ENCODE results near the gene DARS2.
A peak's percentile ranks its signal among the peaks of the same experiment; 100 is the strongest.
"Not testable (repeated sequence)": the region's sequence is repeated elsewhere in the genome, so short reads cannot be mapped to it uniquely, and the experiment has no call there.

The DARS2 gene

GRCh38 chr1:173824315-173825081 lies at the start of gene DARS2, which contains the start of gene CENPL:
Gene DARS2 (plus strand): TSS chr1:173824673. CDS start chr1:173825230, 557 bp downstream.
Gene CENPL (minus strand): TSS chr1:173824883. CDS start chr1:173811299, 13,584 bp downstream.
- DNase-seq, result peak; percentile 53 to 96 (median 92)

- DNase-seq, result no peak
These were observed 48.8 kb upstream of the DARS2 start for GRCh38 chr1:173775578-173776226.

- DNase-seq, result no peak
These were observed 44.5 kb upstream of the DARS2 start for GRCh38 chr1:173779936-173780335.

- no peak for DNase-seq
These were observed 39.5 kb upstream of the DARS2 start for GRCh38 chr1:173784997-173785396.

- no peak for DNase-seq
These were observed 34.6 kb upstream of the DARS2 start for GRCh38 chr1:173789841-173790240.

GRCh38 chr1:173798078-173798477 lies 26.4 kb upstream of the DARS2 start:
- no peak for DNase-seq

- not testable (repeated sequence) for DNase-seq
These were observed 24.5 kb upstream of the DARS2 start for GRCh38 chr1:173799995-173800394.

GRCh38 chr1:173802961-173803360 lies 21.5 kb upstream of the DARS2 start:
- DNase-seq, result no peak

GRCh38 chr1:173813654-173814053 lies 10.8 kb upstream of the DARS2 start:
- DNase-seq, result not testable (repeated sequence)

GRCh38 chr1:173818459-173818858 lies 6.0 kb upstream of the DARS2 start:
- DNase-seq, result no peak

- no peak for DNase-seq
These were observed 2.8 kb upstream of the DARS2 start for GRCh38 chr1:173821680-173822079.

GRCh38 chr1:173823781-173824314 lies 625 bp upstream of the DARS2 start:
- no peak for DNase-seq

GRCh38 chr1:173827611-173828010 lies 3.1 kb downstream of the DARS2 start:
- DNase-seq, result no peak

GRCh38 chr1:173832748-173833147 lies 8.3 kb downstream of the DARS2 start:
- DNase-seq, result no peak

GRCh38 chr1:173852105-173852504 lies 27.6 kb downstream of the DARS2 start:
- no peak for DNase-seq

- DNase-seq, result no peak
These were observed 28.6 kb downstream of the DARS2 start for GRCh38 chr1:173853074-173853473.

GRCh38 chr1:173856014-173856413 lies 31.5 kb downstream of the DARS2 start:
- DNase-seq, result no peak

- DNase-seq, result no peak
These were observed 32.4 kb downstream of the DARS2 start for GRCh38 chr1:173856903-173857302.

- DNase-seq, result no peak
These were observed 33.0 kb downstream of the DARS2 start for GRCh38 chr1:173857363-173857917.

GRCh38 chr1:173859547-173859946 lies 35.1 kb downstream of the DARS2 start:
- DNase-seq, result not testable (repeated sequence)

GRCh38 chr1:173860065-173860464 lies 35.6 kb downstream of the DARS2 start:
- no peak for DNase-seq

GRCh38 chr1:173861731-173862145 lies 37.3 kb downstream of the DARS2 start:
- no peak for DNase-seq

- not testable (repeated sequence) for DNase-seq
These were observed 37.8 kb downstream of the DARS2 start for GRCh38 chr1:173862146-173862768.

Data from C1 segment of cervical spinal cord (tissue), 14 donors.